B cell (primary cell): ENCODE measurements around the gene NHERF2.

Source experiments
- EZH2 ChIP-seq: IDR thresholded peaks from 2 replicates; pipeline ENCODE4 v1.6.1; 2012; ENCODE audit warnings: borderline replicate concordance, low read depth, mild to moderate bottlenecking, moderate library complexity, low read length; ENCODE audit not compliant: insufficient read depth, poor library complexity, severe bottlenecking
- TF ChIP-seq, protein P1 (sequence below): fragments of 200-600 bp; IDR thresholded peaks from one replicate; pipeline ENCODE4 v1.8.0; 2022; ENCODE audit warnings: antibody characterized with exemption, mild to moderate bottlenecking

- TF ChIP-seq, protein P1, sequence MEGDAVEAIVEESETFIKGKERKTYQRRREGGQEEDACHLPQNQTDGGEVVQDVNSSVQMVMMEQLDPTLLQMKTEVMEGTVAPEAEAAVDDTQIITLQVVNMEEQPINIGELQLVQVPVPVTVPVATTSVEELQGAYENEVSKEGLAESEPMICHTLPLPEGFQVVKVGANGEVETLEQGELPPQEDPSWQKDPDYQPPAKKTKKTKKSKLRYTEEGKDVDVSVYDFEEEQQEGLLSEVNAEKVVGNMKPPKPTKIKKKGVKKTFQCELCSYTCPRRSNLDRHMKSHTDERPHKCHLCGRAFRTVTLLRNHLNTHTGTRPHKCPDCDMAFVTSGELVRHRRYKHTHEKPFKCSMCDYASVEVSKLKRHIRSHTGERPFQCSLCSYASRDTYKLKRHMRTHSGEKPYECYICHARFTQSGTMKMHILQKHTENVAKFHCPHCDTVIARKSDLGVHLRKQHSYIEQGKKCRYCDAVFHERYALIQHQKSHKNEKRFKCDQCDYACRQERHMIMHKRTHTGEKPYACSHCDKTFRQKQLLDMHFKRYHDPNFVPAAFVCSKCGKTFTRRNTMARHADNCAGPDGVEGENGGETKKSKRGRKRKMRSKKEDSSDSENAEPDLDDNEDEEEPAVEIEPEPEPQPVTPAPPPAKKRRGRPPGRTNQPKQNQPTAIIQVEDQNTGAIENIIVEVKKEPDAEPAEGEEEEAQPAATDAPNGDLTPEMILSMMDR: no peak
- no peak for TF ChIP-seq EZH2
Measured at GRCh38 chr16:2042171-2042985, 15.7 kb downstream of the NHERF2 start.
